Measurements from ENCODE around the gene PIAS2. TPM values are rescaled to one million over a fixed set of nuclear protein-coding genes. Genes with fewer than 3 reads are reported as not detected.
"Not testable (repeated sequence)": the region's sequence is repeated elsewhere in the genome, so short reads cannot be mapped to it uniquely, and the experiment has no call there.

The PIAS2 gene
- polyA plus RNA-seq, 1 donor (not counting 4 experiments of a cell fraction or from before 2014, with no cell fraction given), result 11.4 TPM

DNA sequence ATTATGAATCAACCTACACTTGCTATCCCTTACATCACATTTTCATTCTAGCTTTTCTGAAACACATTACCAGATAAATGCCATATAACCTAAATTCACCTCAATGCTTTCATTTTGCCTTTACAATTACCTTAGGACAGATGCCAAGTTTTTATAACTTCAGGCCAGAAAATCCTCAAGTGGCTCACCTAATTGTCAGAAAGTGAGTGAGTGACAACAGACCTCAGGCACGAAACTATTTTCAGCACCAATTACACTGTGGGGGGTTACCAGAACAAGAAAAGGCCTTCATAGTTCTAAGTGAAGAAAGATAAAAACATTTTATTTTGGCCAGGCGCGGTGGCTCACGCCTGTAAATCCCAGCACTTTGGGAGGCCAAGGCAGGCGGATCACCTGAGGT is 108.2 kb downstream of the PIAS2 start:
- dilution Hi-C loops (cut with MboI; ENCODE audit: extremely low pct_ligation_motif_present, low sequenced_read_pairs), result no loop called here
- H3K36me3 ChIP-seq (ENCODE audit: control insufficient read depth in 2 of 2, extremely low read depth in 1 of 2, insufficient read depth in 2 of 2, low read length in 2 of 2), result no peaks in the 10 kb centered on the region
- H3K79me2 ChIP-seq (ENCODE audit: control insufficient read depth, insufficient read depth, low read length), result no peaks in the 10 kb centered on the region
- H3K9me3 ChIP-seq (ENCODE audit: control insufficient read depth, low read depth, low read length), result no peaks in the 10 kb centered on the region
- H3K4me2 ChIP-seq (ENCODE audit: control insufficient read depth, extremely low read depth, insufficient read depth, low read depth, low read length), result no peak overlapping the region
- DNase-seq (ENCODE audit: low read depth, low spot score), result no peak
- no peak overlapping the region for H2AFZ ChIP-seq (ENCODE audit: control insufficient read depth, low read length)
- no peaks in the 10 kb centered on the region for H3K4me1 ChIP-seq (ENCODE audit: control insufficient read depth, extremely low read depth, insufficient read depth, low read length)
- no peak for FAIRE-seq
- no peak overlapping the region for H3K9ac ChIP-seq (ENCODE audit: control insufficient read depth, extremely low read depth, insufficient read depth, low read length)
- no peak overlapping the region for H3K27ac ChIP-seq (ENCODE audit: control insufficient read depth, insufficient read depth, low read length)
- no peaks in the 10 kb centered on the region for H3K27me3 ChIP-seq (ENCODE audit: control insufficient read depth, extremely low read depth, insufficient read depth, low read length)
- H4K20me1 ChIP-seq (ENCODE audit: control insufficient read depth, extremely low read depth, insufficient read depth, low read length), result no peaks in the 10 kb centered on the region
- H3K9me1 ChIP-seq (ENCODE audit: control insufficient read depth, extremely low read depth, insufficient read depth, low read length), result no peaks in the 10 kb centered on the region
- TF ChIP-seq CTCF (optimal IDR thresholded peaks at IDR 0.05 in 1 of 3, IDR thresholded peaks at IDR 0.05 in 1 of 3, conservative IDR thresholded peaks at IDR 0.05 in 1 of 3; ENCODE audit: extremely low read depth in 1 of 3, insufficient read depth in 2 of 3, low read length in 3 of 3) (no peak), EZH2 (IDR thresholded peaks at IDR 0.05; ENCODE audit: low read length) (no peak)
- H3K4me3 ChIP-seq (ENCODE audit: control insufficient read depth in 2 of 3, extremely low read depth in 1 of 3, insufficient read depth in 2 of 3, low read depth in 1 of 3, low read length in 3 of 3), result no peak overlapping the region

- H3K36me3 ChIP-seq (ENCODE audit: control insufficient read depth in 2 of 2, extremely low read depth in 1 of 2, insufficient read depth in 2 of 2, low read length in 2 of 2); H3K4me1 ChIP-seq (ENCODE audit: control insufficient read depth, extremely low read depth, insufficient read depth, low read length); H2AFZ ChIP-seq (ENCODE audit: control insufficient read depth, low read length); H3K9me3 ChIP-seq (ENCODE audit: control insufficient read depth, low read depth, low read length); H3K79me2 ChIP-seq (ENCODE audit: control insufficient read depth, insufficient read depth, low read length); H3K9me1 ChIP-seq (ENCODE audit: control insufficient read depth, extremely low read depth, insufficient read depth, low read length); H3K9ac ChIP-seq (ENCODE audit: control insufficient read depth, extremely low read depth, insufficient read depth, low read length); H3K27me3 ChIP-seq (ENCODE audit: control insufficient read depth, extremely low read depth, insufficient read depth, low read length); H4K20me1 ChIP-seq (ENCODE audit: control insufficient read depth, extremely low read depth, insufficient read depth, low read length); H3K4me2 ChIP-seq (ENCODE audit: control insufficient read depth, extremely low read depth, insufficient read depth, low read depth, low read length); H3K27ac ChIP-seq (ENCODE audit: control insufficient read depth, insufficient read depth, low read length); dilution Hi-C loops (cut with MboI; ENCODE audit: extremely low pct_ligation_motif_present, low sequenced_read_pairs); DNase-seq (ENCODE audit: low read depth, low spot score); H3K4me3 ChIP-seq (ENCODE audit: control insufficient read depth in 2 of 3, extremely low read depth in 1 of 3, insufficient read depth in 2 of 3, low read depth in 1 of 3, low read length in 3 of 3); FAIRE-seq: not testable (repeated sequence)
Measured at GRCh38 chr18:46795945-46796344, 121.4 kb downstream of the PIAS2 start.

DNA sequence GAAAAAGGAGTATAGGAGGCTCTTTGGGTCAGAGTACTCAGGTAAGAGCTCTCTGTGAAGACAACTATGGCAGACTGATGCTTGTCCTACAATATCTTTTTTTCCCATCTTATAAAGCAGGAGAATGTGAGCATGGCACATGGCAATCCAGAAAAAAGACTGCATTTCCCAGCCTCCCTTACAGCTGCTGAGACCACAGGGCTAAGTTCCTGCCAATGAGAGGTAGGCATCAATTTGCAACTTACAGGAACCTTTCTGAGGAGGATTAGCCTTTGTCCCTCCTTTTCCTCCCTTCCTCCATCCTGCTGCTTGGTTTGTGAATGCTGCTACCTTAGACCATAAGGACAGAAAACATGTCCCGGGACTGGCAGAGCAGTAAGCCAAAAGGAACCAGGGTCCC is 122.7 kb downstream of the PIAS2 start:
- Histone ChIP-seq H3K79me2 (ENCODE audit: control insufficient read depth, insufficient read depth, low read length) (no peaks in the 10 kb centered on the region), H3K9me1 (ENCODE audit: control insufficient read depth, extremely low read depth, insufficient read depth, low read length) (no peaks in the 10 kb centered on the region), H2AFZ (ENCODE audit: control insufficient read depth, low read length) (no peak overlapping the region), H3K36me3 (ENCODE audit: control insufficient read depth in 2 of 2, extremely low read depth in 1 of 2, insufficient read depth in 2 of 2, low read length in 2 of 2) (no peaks in the 10 kb centered on the region), H3K4me2 (ENCODE audit: control insufficient read depth, extremely low read depth, insufficient read depth, low read depth, low read length) (no peak overlapping the region), H4K20me1 (ENCODE audit: control insufficient read depth, extremely low read depth, insufficient read depth, low read length) (no peaks in the 10 kb centered on the region), H3K9ac (ENCODE audit: control insufficient read depth, extremely low read depth, insufficient read depth, low read length) (no peak overlapping the region), H3K27me3 (ENCODE audit: control insufficient read depth, extremely low read depth, insufficient read depth, low read length) (no peaks in the 10 kb centered on the region), H3K27ac (ENCODE audit: control insufficient read depth, insufficient read depth, low read length) (no peak overlapping the region), H3K9me3 (ENCODE audit: control insufficient read depth, low read depth, low read length) (no peaks in the 10 kb centered on the region), H3K4me3 (ENCODE audit: control insufficient read depth in 2 of 3, extremely low read depth in 1 of 3, insufficient read depth in 2 of 3, low read depth in 1 of 3, low read length in 3 of 3) (no peak overlapping the region), H3K4me1 (ENCODE audit: control insufficient read depth, extremely low read depth, insufficient read depth, low read length) (no peaks in the 10 kb centered on the region)
- dilution Hi-C loops (cut with MboI; ENCODE audit: extremely low pct_ligation_motif_present, low sequenced_read_pairs), result no loop called here
- DNase-seq (ENCODE audit: low read depth, low spot score), result no peak
- FAIRE-seq, result no peak
- TF ChIP-seq CTCF (optimal IDR thresholded peaks at IDR 0.05 in 1 of 3, IDR thresholded peaks at IDR 0.05 in 1 of 3, conservative IDR thresholded peaks at IDR 0.05 in 1 of 3; ENCODE audit: extremely low read depth in 1 of 3, insufficient read depth in 2 of 3, low read length in 3 of 3) (no peak), EZH2 (IDR thresholded peaks at IDR 0.05; ENCODE audit: low read length) (no peak)

All from keratinocyte (primary cell).